HG03139 (cell line): ENCODE results near the gene SUN1.
"Not testable (repeated sequence)": the region's sequence is repeated elsewhere in the genome, so short reads cannot be mapped to it uniquely, and the experiment has no call there.

Experiments
- ATAC-seq: cut with Tn5 transposase; IDR thresholded peaks from one replicate; pipeline ENCODE4 v1.9.1; 2021; ENCODE audit not compliant: unreplicated experiment

SUN1 gene

GRCh38 chr7:803796-804195 is 28.5 kb upstream of the SUN1 start:
- ATAC-seq: not testable (repeated sequence)

GRCh38 chr7:805261-805660 is 27.0 kb upstream of the SUN1 start:
- no peak for ATAC-seq

- no peak for ATAC-seq
Measured at GRCh38 chr7:815284-816216, 16.7 kb upstream of the SUN1 start.

GRCh38 chr7:816300-816750 is 16.0 kb upstream of the SUN1 start:
- ATAC-seq: peak; percentile 84

GRCh38 chr7:816751-817671 is 15.3 kb upstream of the SUN1 start:
- ATAC-seq: peak; percentile 4

GRCh38 chr7:818031-818699 is 14.1 kb upstream of the SUN1 start:
- no peak for ATAC-seq

- ATAC-seq: no peak
Measured at GRCh38 chr7:820341-820740, 11.9 kb upstream of the SUN1 start.

- ATAC-seq: no peak
Measured at GRCh38 chr7:821688-822087, 10.6 kb upstream of the SUN1 start.

- no peak for ATAC-seq
Measured at GRCh38 chr7:822692-823276, 9.5 kb upstream of the SUN1 start.

- no peak for ATAC-seq
Measured at GRCh38 chr7:823649-824048, 8.6 kb upstream of the SUN1 start.

GRCh38 chr7:824081-824480 is 8.2 kb upstream of the SUN1 start:
- no peak for ATAC-seq

GRCh38 chr7:824664-825063 is 7.6 kb upstream of the SUN1 start:
- no peak for ATAC-seq

- no peak for ATAC-seq
Measured at GRCh38 chr7:825386-825785, 6.9 kb upstream of the SUN1 start.

- no peak for ATAC-seq
Measured at GRCh38 chr7:826230-826917, 5.9 kb upstream of the SUN1 start.

GRCh38 chr7:828793-829561 is 3.3 kb upstream of the SUN1 start:
- no peak for ATAC-seq

- ATAC-seq: no peak
Measured at GRCh38 chr7:830069-830468, 2.2 kb upstream of the SUN1 start.

GRCh38 chr7:831596-832166 is 595 bp upstream of the SUN1 start:
- ATAC-seq: no peak

GRCh38 chr7:832968-833424 is 720 bp downstream of the SUN1 start:
- no peak for ATAC-seq
